PC-3 (cell line): ENCODE data around the gene REC114. TPM values are rescaled to one million over a fixed set of nuclear protein-coding genes. Genes with fewer than 3 reads are reported as not detected.

Source experiments
- ATAC-seq: fragments of 200-7000 bp; cut with Tn5 transposase; 2 replicates; pipeline ENCODE4 v1.9.1; 2020; ENCODE audit warnings: mild to moderate bottlenecking, moderate library complexity
- BruUV-seq: library from RNA; stranded (reverse); fragments of 400-500 nt; replicated peaks from 2 replicates; lab custom pipeline; 2021; lab: Mats Ljungman, UMichigan
- CTCF ChIA-PET: fragments of 300-600 bp; sonication (Branson Sonifier 250); formaldehyde crosslinking; loops from one replicate; lab custom pipeline; 2022; ENCODE audit warnings: antibody characterized with exemption; lab: Charles Lee
- POLR2A ChIA-PET: fragments of 300-600 bp; sonication (Branson Sonifier 250); formaldehyde crosslinking; loops from one replicate; lab custom pipeline; 2022; ENCODE audit warnings: antibody characterized with exemption; ENCODE audit not compliant: unreplicated experiment; lab: Charles Lee
- DNase-seq: peaks from one replicate; pipeline ENCODE4 v3.0.0-alpha.2; 2015
- H2AFZ ChIP-seq: fragments of 300-600 bp; sonication (generic); 2 replicates; pipeline ENCODE4 v1.6.0; 2016; ENCODE audit warnings: antibody characterized with exemption, low read length
- H3F3A ChIP-seq: fragments of 300-600 bp; sonication (generic); one replicate; pipeline ENCODE4 v1.6.0; 2017; ENCODE audit warnings: antibody characterized with exemption, low read length, control low read depth, mild to moderate bottlenecking; ENCODE audit not compliant: unreplicated experiment
- H3K27ac ChIP-seq: fragments of 300-600 bp; sonication (generic); 2 replicates; pipeline ENCODE4 v1.5.1; 2016; ENCODE audit warnings: mild to moderate bottlenecking, low read length
- H3K27me3 ChIP-seq: fragments of 300-600 bp; sonication (generic); 2 replicates; pipeline ENCODE4 v1.6.1; 2016; ENCODE audit warnings: low read length, mixed read lengths
- H3K36me3 ChIP-seq: fragments of 300-600 bp; sonication (generic); 2 replicates; pipeline ENCODE4 v1.6.1; 2016; ENCODE audit warnings: low read depth, mixed run types, low read length, mixed read lengths
- H3K4me1 ChIP-seq: fragments of 300-600 bp; sonication (generic); 2 replicates; pipeline ENCODE4 v1.5.1; 2016; ENCODE audit warnings: low read length; ENCODE audit not compliant: insufficient read depth
- H3K4me2 ChIP-seq: fragments of 300-600 bp; sonication (generic); 2 replicates; pipeline ENCODE4 v1.6.0; 2016; ENCODE audit warnings: low read length
- H3K4me3 ChIP-seq: fragments of 300-600 bp; sonication (generic); 2 replicates; pipeline ENCODE4 v1.5.1; 2016; ENCODE audit warnings: mild to moderate bottlenecking, low read length, mixed read lengths
- H3K79me2 ChIP-seq: fragments of 300-600 bp; sonication (generic); 2 replicates; pipeline ENCODE4 v1.6.1; 2017; ENCODE audit warnings: low read length, mixed read lengths
- H3K9ac ChIP-seq: fragments of 300-600 bp; sonication (generic); 2 replicates; pipeline ENCODE4 v1.6.0; 2016; ENCODE audit warnings: mild to moderate bottlenecking, low read length
- H3K9me2 ChIP-seq: fragments of 300-600 bp; sonication (generic); replicated peaks from 2 replicates; pipeline ENCODE4 v1.6.1; 2016; ENCODE audit warnings: mixed run types, low read length, mixed read lengths
- H3K9me3 ChIP-seq: fragments of 300-600 bp; sonication (generic); 2 replicates; pipeline ENCODE4 v1.6.1; 2016; ENCODE audit warnings: low read length, mixed read lengths
- H4K20me1 ChIP-seq: fragments of 300-600 bp; sonication (generic); 2 replicates; pipeline ENCODE4 v1.6.1; 2016; ENCODE audit warnings: low read length, mixed read lengths
- CTCF ChIP-seq: fragments of 300-600 bp; sonication (generic); conservative IDR thresholded peaks from 2 replicates; pipeline ENCODE4 v1.5.1; 2017; ENCODE audit warnings: antibody characterized with exemption, low read depth, mild to moderate bottlenecking, low read length
- EZH2 ChIP-seq: fragments of 300-600 bp; sonication (generic); IDR thresholded peaks from one replicate; pipeline ENCODE4 v1.6.1; 2017; ENCODE audit warnings: antibody characterized with exemption, mild to moderate bottlenecking, low read length; ENCODE audit not compliant: unreplicated experiment
- EZH2phosphoT487 ChIP-seq: fragments of 300-600 bp; sonication (generic); IDR thresholded peaks from 2 replicates; pipeline ENCODE4 v1.6.1; 2018; ENCODE audit warnings: mild to moderate bottlenecking, antibody characterized with exemption, low read length, borderline replicate concordance
- intact Hi-C: fragments of 100-400 bp; cut with micrococcal nuclease; formaldehyde crosslinking; loops from 2 replicates; pipeline ENCODE4 v1.9.0; 2023
- total RNA-seq: library from RNA; depleted of rRNA; stranded (reverse); fragments of >200 nt; gene quantifications from 2 replicates; pipeline ENCODE4 v1.2.3, GENCODE V29; 2014

The REC114 gene
- total RNA-seq, 1 experiment from 2014 or later = not detected

DNA sequence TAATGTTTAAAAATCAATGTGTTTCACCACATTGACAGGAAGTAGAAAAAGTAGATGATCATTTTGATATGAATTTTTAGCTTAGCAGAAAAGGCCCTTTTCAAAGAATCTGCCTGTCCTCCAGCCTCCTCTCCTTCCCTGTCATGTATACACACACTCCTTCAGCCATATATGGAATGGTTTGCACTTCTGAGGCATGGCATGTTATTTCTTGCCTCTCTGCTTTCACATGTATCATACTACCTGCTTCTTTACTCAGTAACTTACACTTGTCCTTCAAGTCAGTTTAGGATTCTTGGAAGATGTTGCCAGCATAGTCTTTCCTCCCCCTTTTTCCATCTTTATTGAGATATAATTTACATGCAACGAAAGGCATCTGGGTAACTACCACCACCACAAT is 79.0 kb downstream of the REC114 start:
- ChIA-PET POLR2A (no interaction called here), CTCF (no interaction called here)
- no peak for DNase-seq

GRCh38 chr15:73524919-73525318 is 82.0 kb downstream of the REC114 start:
- intact Hi-C loops = no loop called here
- Histone ChIP-seq H3K27ac (no peak overlapping the region), H3K4me1 (no peaks in the 10 kb centered on the region), H3K79me2 (no peaks in the 10 kb centered on the region), H3K4me3 (no peak overlapping the region), H3K9me3 (no peaks in the 10 kb centered on the region), H3K36me3 (no peaks in the 10 kb centered on the region), H3K4me2 (no peak overlapping the region), H3F3A (no peaks in the 10 kb centered on the region), H3K9me2 (no peaks in the 10 kb centered on the region), H4K20me1 (no peaks in the 10 kb centered on the region), H3K27me3 (no peaks in the 10 kb centered on the region), H2AFZ (no peak overlapping the region), H3K9ac (no peak overlapping the region)
- DNase-seq (no peak), ATAC-seq (no peak)
- no TSS peak for BruUV-seq
- POLR2A ChIA-PET = no interaction called here
- TF ChIP-seq EZH2phosphoT487 = no peak
- no peak for TF ChIP-seq CTCF
- TF ChIP-seq EZH2 = no peak
- CTCF ChIA-PET = no interaction called here

More for the DNA sequence above, 79.0 kb downstream of the REC114 start:
- H3K4me2 ChIP-seq = no peak overlapping the region
- no peak for ATAC-seq
- H3F3A ChIP-seq = no peaks in the 10 kb centered on the region
- H3K9me3 ChIP-seq = no peaks in the 10 kb centered on the region
- H3K79me2 ChIP-seq = no peaks in the 10 kb centered on the region
- H3K27me3 ChIP-seq = no peaks in the 10 kb centered on the region
- no peak overlapping the region for H2AFZ ChIP-seq
- H3K36me3 ChIP-seq = no peaks in the 10 kb centered on the region
- no peaks in the 10 kb centered on the region for H3K9me2 ChIP-seq
- no peak overlapping the region for H3K9ac ChIP-seq
- no peak overlapping the region for H3K4me3 ChIP-seq
- no peak overlapping the region for H3K27ac ChIP-seq
- TF ChIP-seq CTCF (no peak), EZH2phosphoT487 (no peak), EZH2 (no peak)
- BruUV-seq = no TSS peak
- H4K20me1 ChIP-seq = no peaks in the 10 kb centered on the region
- H3K4me1 ChIP-seq = no peaks in the 10 kb centered on the region
- intact Hi-C loops = no loop called here

GRCh38 chr15:73527598-73527997 is 84.6 kb downstream of the REC114 start:
- intact Hi-C loops = no loop called here

More at GRCh38 chr15:73527598-73527997, 84.6 kb downstream of the REC114 start:
- ChIA-PET CTCF (no interaction called here), POLR2A (no interaction called here)
- TF ChIP-seq EZH2 = no peak
- TF ChIP-seq CTCF = no peak
- no peak for TF ChIP-seq EZH2phosphoT487
- Histone ChIP-seq H3F3A (no peaks in the 10 kb centered on the region), H3K9me2 (no peaks in the 10 kb centered on the region), H3K4me1 (no peaks in the 10 kb centered on the region), H3K4me2 (no peak overlapping the region), H4K20me1 (no peaks in the 10 kb centered on the region), H3K36me3 (no peaks in the 10 kb centered on the region), H3K27ac (no peak overlapping the region), H3K27me3 (no peaks in the 10 kb centered on the region), H3K9me3 (no peaks in the 10 kb centered on the region), H3K9ac (no peak overlapping the region), H3K79me2 (no peaks in the 10 kb centered on the region), H3K4me3 (no peak overlapping the region), H2AFZ (no peak overlapping the region)
- ATAC-seq (no peak), DNase-seq (no peak)
- no TSS peak for BruUV-seq
